Panc1 (cell line): Measurements from ENCODE around the gene SHISA4. TPM values are rescaled to one million over a fixed set of nuclear protein-coding genes. Genes with fewer than 3 reads are reported as not detected.

ENCODE experiments used
- ATAC-seq: fragments of 200-7000 bp; cut with Tn5 transposase; 2 replicates; pipeline ENCODE4 v1.9.1; 2020; ENCODE audit warnings: mild to moderate bottlenecking, moderate library complexity
- BruUV-seq: library from RNA; stranded (reverse); fragments of 400-500 nt; replicated peaks from 2 replicates; lab custom pipeline; 2021; lab: Mats Ljungman, UMichigan
- CTCF ChIA-PET: fragments of 300-600 bp; sonication (Branson Sonifier 250); formaldehyde crosslinking; loops from one replicate; lab custom pipeline; 2022; ENCODE audit warnings: antibody characterized with exemption; lab: Charles Lee
- POLR2A ChIA-PET: fragments of 300-600 bp; sonication (Branson Sonifier 250); formaldehyde crosslinking; loops from one replicate; lab custom pipeline; 2022; ENCODE audit warnings: antibody characterized with exemption; lab: Charles Lee
- DNase-seq: peaks from one replicate; pipeline ENCODE4 v3.0.0-alpha.2; 2010; ENCODE audit warnings: low read depth, low spot score
- H3K27ac ChIP-seq: 2 replicates; pipeline ENCODE4 v1.5.1; 2011; ENCODE audit warnings: mild to moderate bottlenecking, low read length, inconsistent platforms
- H3K27me3 ChIP-seq: fragments of 200-500 bp; sonication (Bioruptor generic); 2 replicates; pipeline ENCODE4 v1.6.0; 2014; ENCODE audit warnings: low read length, inconsistent platforms; ENCODE audit not compliant: control insufficient read depth, insufficient read depth
- H3K36me3 ChIP-seq: fragments of 200-500 bp; sonication (Bioruptor generic); 2 replicates; pipeline ENCODE4 v1.5.1; 2014; ENCODE audit warnings: inconsistent platforms, mild to moderate bottlenecking, low read length, moderate library complexity; ENCODE audit not compliant: control insufficient read depth, insufficient read depth
- H3K4me1 ChIP-seq: 2 replicates; pipeline ENCODE4 v1.5.1; 2011; ENCODE audit warnings: inconsistent platforms, mild to moderate bottlenecking, low read length, moderate library complexity; ENCODE audit not compliant: control insufficient read depth, insufficient read depth
- H3K4me3 ChIP-seq, 2 experiments: 2 replicates each; pipeline ENCODE4 v1.5.1; 2011 to 2012; ENCODE audit warnings: low read depth in 2 of 2, low read length in 2 of 2, mild to moderate bottlenecking in 2 of 2, inconsistent platforms in 1 of 2, moderate library complexity in 1 of 2
- H3K9me3 ChIP-seq: fragments of 200-500 bp; sonication (Bioruptor generic); 2 replicates; pipeline ENCODE4 v1.5.1; 2014; ENCODE audit warnings: low read depth, mild to moderate bottlenecking, inconsistent platforms, low read length, moderate library complexity; ENCODE audit not compliant: control insufficient read depth, insufficient read depth
- CTCF ChIP-seq: fragments of 450-650 bp; IDR thresholded peaks from 2 replicates; pipeline ENCODE4 v1.5.1; 2017; ENCODE audit warnings: mild to moderate bottlenecking
- POLR2AphosphoS5 ChIP-seq: IDR thresholded peaks from 2 replicates; pipeline ENCODE4 v1.6.1; 2012; ENCODE audit warnings: mild to moderate bottlenecking, low read depth, low read length, moderate library complexity
- REST ChIP-seq, 2 experiments: IDR thresholded peaks; 2 replicates each; pipeline ENCODE4 v1.6.1; 2011 to 2012; ENCODE audit warnings: low read depth in 2 of 2, control low read depth in 1 of 2, low read length in 1 of 2, mild to moderate bottlenecking in 1 of 2, moderate library complexity in 1 of 2; ENCODE audit not compliant: insufficient read depth in 1 of 2
- SIN3A ChIP-seq: IDR thresholded peaks from 2 replicates; pipeline ENCODE4 v1.6.1; 2012; ENCODE audit warnings: low read depth, mild to moderate bottlenecking, low read length, moderate library complexity, borderline replicate concordance; ENCODE audit not compliant: insufficient read depth
- TCF7L2 ChIP-seq: IDR thresholded peaks from 2 replicates; pipeline ENCODE4 v1.6.1; 2011; ENCODE audit warnings: mild to moderate bottlenecking, low read depth, low read length, inconsistent platforms
- in situ Hi-C: cut with HindIII; loops from 2 replicates; pipeline ENCODE4 v1.10.0; 2016; ENCODE audit warnings: low sequenced_read_pairs, low pct_unique_long_range_greater_than_20kb
- intact Hi-C: fragments of 100-400 bp; cut with micrococcal nuclease; formaldehyde crosslinking; loops from one replicate; pipeline ENCODE4 v1.10.0; 2022; ENCODE audit not compliant: unreplicated experiment
- total RNA-seq: library from RNA; stranded (reverse); gene quantifications from one replicate; pipeline ENCODE4 v1.2.1, GENCODE V29; 2021; ENCODE audit not compliant: unreplicated experiment

Gene SHISA4
- total RNA-seq, 1 experiment from 2014 or later, result 38.2 TPM

DNA sequence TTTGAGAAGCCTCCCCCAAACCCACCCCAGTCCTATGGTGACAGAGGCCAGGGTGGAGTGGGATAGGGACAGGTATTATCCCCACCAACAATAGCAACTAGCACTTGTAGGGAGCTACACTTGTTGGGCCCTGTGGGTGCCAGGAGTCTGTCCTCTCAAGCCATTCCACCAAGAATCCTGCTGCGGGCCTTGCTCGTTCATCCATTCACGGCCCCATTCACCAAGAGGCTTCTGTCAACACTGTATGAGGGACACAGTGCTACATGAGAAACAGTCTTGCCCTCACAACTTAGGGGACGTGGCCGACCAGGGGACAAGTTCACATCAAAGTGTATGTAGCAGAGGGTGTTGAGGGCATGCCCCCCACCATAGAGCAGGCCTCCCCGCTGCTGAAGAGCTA is 18.9 kb downstream of the SHISA4 start:
- CTCF ChIA-PET, result interaction anchor here (1.4 kb wide), 1 partner anchor 11 kb away, joined by 3 read pairs; no protein-coding TSS in a partner anchor
- Histone ChIP-seq H3K4me3 (no peak overlapping the region), H3K27ac (no peak overlapping the region), H3K4me1 (no peaks in the 10 kb centered on the region), H3K36me3 (no peaks in the 10 kb centered on the region), H3K9me3 (no peaks in the 10 kb centered on the region), H3K27me3 (no peaks in the 10 kb centered on the region)
- no peak for ATAC-seq
- intact Hi-C loops, result no loop called here
- POLR2A ChIA-PET, result no interaction called here
- BruUV-seq, result no TSS peak
- DNase-seq, result no peak
- no peak for TF ChIP-seq REST (IDR thresholded peaks at IDR 0.05; ENCODE audit: insufficient read depth in 1 of 2, low read depth in 2 of 2, low read length in 1 of 2)
- TF ChIP-seq TCF7L2, result no peak
- no peak for TF ChIP-seq SIN3A
- TF ChIP-seq POLR2AphosphoS5, result no peak
- TF ChIP-seq CTCF, result no peak
- in situ Hi-C loops, result no loop called here

DNA sequence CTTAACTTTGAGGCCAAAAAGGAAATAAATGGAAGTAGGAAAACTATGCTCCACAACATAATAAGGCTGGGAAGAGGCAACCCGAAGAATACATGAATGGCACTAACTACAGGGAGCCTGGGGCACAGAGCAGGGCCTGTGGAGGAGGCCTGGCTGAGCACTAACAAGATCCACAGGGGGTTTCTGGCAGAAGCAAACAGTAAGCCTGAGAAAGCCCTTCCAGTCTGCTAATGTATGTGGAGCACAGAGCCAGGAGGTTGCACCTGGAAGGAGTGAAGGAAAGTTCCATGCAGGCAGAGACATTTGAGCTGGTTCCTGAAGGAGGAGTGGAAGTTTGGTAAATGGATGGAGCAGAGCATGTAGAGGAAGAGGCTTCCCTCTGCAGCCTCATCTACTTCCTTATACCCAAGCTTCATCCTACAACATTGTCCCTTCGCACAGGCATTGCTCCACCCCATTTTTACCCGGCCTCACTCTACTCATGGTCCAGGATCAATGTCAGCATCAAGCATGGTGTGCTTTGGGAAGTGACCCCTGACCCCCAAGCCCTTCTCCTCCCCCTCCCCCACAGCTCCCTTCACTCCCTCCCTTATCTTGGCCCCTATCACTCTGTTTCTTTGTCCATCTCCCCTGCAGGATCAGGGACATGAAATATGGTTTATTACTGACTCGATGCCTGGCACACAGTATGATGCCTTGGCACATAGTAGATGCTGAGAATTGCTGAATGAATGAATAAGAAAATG is 23.3 kb downstream of the SHISA4 start:
- POLR2A ChIA-PET, result no interaction called here
- CTCF ChIA-PET, result interaction anchor here (0.6 to 1.5 kb wide), 2 partner anchors 16 to 464 kb away, joined by 3 to 6 read pairs; no protein-coding TSS in a partner anchor
- Histone ChIP-seq H3K36me3 (no peaks in the 10 kb centered on the region), H3K4me1 (no peaks in the 10 kb centered on the region), H3K27me3 (no peaks in the 10 kb centered on the region), H3K9me3 (no peaks in the 10 kb centered on the region), H3K4me3 (no peak overlapping the region), H3K27ac (no peak overlapping the region)
- no peak for ATAC-seq
- intact Hi-C loops (no loop called here), in situ Hi-C loops (no loop called here)
- TF ChIP-seq POLR2AphosphoS5 (no peak), REST (IDR thresholded peaks at IDR 0.05; ENCODE audit: insufficient read depth in 1 of 2, low read depth in 2 of 2, low read length in 1 of 2) (no peak), CTCF (no peak), SIN3A (no peak), TCF7L2 (no peak)
- no TSS peak for BruUV-seq
- DNase-seq, result no peak
